ENCODE measurements around the gene KCTD3. TPM values are rescaled to one million over a fixed set of nuclear protein-coding genes. Genes with fewer than 3 reads are reported as not detected.

The KCTD3 gene
- total RNA-seq, 6 experiments from 2014 or later = 33.0 to 43.5 (median 39.3) TPM

GRCh38 chr1:215669806-215670491, 102.8 kb downstream of the KCTD3 start:
- TF ChIP-seq POLR2A (IDR thresholded peaks at IDR 0.05) = no peak
- TF ChIP-seq, protein P1, sequence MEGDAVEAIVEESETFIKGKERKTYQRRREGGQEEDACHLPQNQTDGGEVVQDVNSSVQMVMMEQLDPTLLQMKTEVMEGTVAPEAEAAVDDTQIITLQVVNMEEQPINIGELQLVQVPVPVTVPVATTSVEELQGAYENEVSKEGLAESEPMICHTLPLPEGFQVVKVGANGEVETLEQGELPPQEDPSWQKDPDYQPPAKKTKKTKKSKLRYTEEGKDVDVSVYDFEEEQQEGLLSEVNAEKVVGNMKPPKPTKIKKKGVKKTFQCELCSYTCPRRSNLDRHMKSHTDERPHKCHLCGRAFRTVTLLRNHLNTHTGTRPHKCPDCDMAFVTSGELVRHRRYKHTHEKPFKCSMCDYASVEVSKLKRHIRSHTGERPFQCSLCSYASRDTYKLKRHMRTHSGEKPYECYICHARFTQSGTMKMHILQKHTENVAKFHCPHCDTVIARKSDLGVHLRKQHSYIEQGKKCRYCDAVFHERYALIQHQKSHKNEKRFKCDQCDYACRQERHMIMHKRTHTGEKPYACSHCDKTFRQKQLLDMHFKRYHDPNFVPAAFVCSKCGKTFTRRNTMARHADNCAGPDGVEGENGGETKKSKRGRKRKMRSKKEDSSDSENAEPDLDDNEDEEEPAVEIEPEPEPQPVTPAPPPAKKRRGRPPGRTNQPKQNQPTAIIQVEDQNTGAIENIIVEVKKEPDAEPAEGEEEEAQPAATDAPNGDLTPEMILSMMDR (IDR thresholded peaks at IDR 0.05) = no peak
- Histone ChIP-seq H3K4me1 (no peaks in the 10 kb centered on the region), H3K27ac (no peak overlapping the region), H3K9me3 (no peaks in the 10 kb centered on the region), H3K4me3 (no peak overlapping the region), H3K36me3 (no peaks in the 10 kb centered on the region), H3K27me3 (no peaks in the 10 kb centered on the region)
- ATAC-seq (no peak), DNase-seq (no peak)
- 50% methylated on average over 4 of the region's 4 CpGs for WGBS (ENCODE audit: insufficient coverage, low coverage, low lambda C conversion rate, missing lambda C conversion rate)
- intact Hi-C loops (cut with DNase I) = no loop called here

Small RNAs within 50 kb of the gene (small RNA-seq; reads per million reads assigned to genes)
- 0 reads per million in 2 experiments for gene RF00108

Measured in right lobe of liver (tissue), 6 donors.